HCT116 (cell line): ENCODE measurements around the gene CDH13. TPM values are rescaled to one million over a fixed set of nuclear protein-coding genes. Genes with fewer than 3 reads are reported as not detected.

Source experiments
- ATAC-seq: fragments of 200-7000 bp; cut with Tn5 transposase; 2 replicates; pipeline ENCODE4 v1.9.1; 2020; ENCODE audit warnings: mild to moderate bottlenecking, moderate library complexity
- BruUV-seq: library from RNA; stranded (reverse); fragments of 400-500 nt; replicated peaks from 2 replicates; lab custom pipeline; 2021; lab: Mats Ljungman, UMichigan
- CTCF ChIA-PET: fragments of 300-600 bp; sonication (Branson Sonifier 250); formaldehyde crosslinking; loops from one replicate; lab custom pipeline; 2021; ENCODE audit warnings: antibody characterized with exemption; lab: Charles Lee
- POLR2A ChIA-PET: fragments of 300-600, 350-600 bp; sonication (Branson Sonifier 250); formaldehyde crosslinking; loops from one replicate; lab custom pipeline; 2021; ENCODE audit warnings: antibody characterized with exemption; lab: Charles Lee
- RAD21 ChIA-PET, 2 experiments: fragments of 300-600 bp; sonication (Branson Sonifier 250); formaldehyde crosslinking; loops; one replicate each; lab custom pipeline; 2023; ENCODE audit warnings: low total read pairs in 2 of 2; ENCODE audit not compliant: uncharacterized antibody in 2 of 2, unreplicated experiment in 2 of 2, low non-redundant PET in 1 of 2; lab: Charles Lee
- DNase-seq: peaks from one replicate; pipeline ENCODE4 v3.0.0-alpha.2; 2010; ENCODE audit warnings: low read depth, low spot score
- H2AFZ ChIP-seq: fragments of 200-600 bp; shearing (Covaris generic), sonication (generic); 2 replicates; pipeline ENCODE4 v1.6.1; 2017; ENCODE audit warnings: low read depth, mixed run types, mixed read lengths, antibody characterized with exemption, low read length; ENCODE audit not compliant: poor library complexity, severe bottlenecking
- H3K27ac ChIP-seq: 2 replicates; pipeline ENCODE4 v1.5.1; 2012; ENCODE audit warnings: low read depth, low read length
- H3K27me3 ChIP-seq: fragments of 200-600 bp; sonication (generic); 2 replicates; pipeline ENCODE4 v1.6.1; 2016; ENCODE audit warnings: mixed run types, low read length, mixed read lengths; ENCODE audit not compliant: insufficient read depth
- H3K36me3 ChIP-seq, 2 experiments: fragments of 200-500 bp in 1 of 2; fragments of 200-600 bp in 1 of 2; sonication (Bioruptor generic) in 1 of 2; sonication (generic) in 1 of 2; 2 replicates each; pipeline versions ENCODE4 v1.5.1 to v1.6.1; 2014 to 2016; ENCODE audit warnings: low read length in 2 of 2, inconsistent platforms in 1 of 2, mixed read lengths in 1 of 2, mixed run types in 1 of 2; ENCODE audit not compliant: insufficient read depth in 2 of 2, control insufficient read depth in 1 of 2
- H3K4me1 ChIP-seq, 2 experiments: fragments of 200-600 bp in 1 of 2; sonication (generic) in 1 of 2; 2 replicates each; pipeline versions ENCODE4 v1.5.1 to v1.6.1; 2012 to 2017; ENCODE audit warnings: low read length in 2 of 2, inconsistent platforms in 1 of 2, mild to moderate bottlenecking in 1 of 2, mixed read lengths in 1 of 2, mixed run types in 1 of 2, moderate library complexity in 1 of 2; ENCODE audit not compliant: insufficient read depth in 2 of 2, control insufficient read depth in 1 of 2
- H3K4me2 ChIP-seq: fragments of 200-600 bp; sonication (generic); 2 replicates; pipeline ENCODE4 v1.6.1; 2017; ENCODE audit warnings: mixed run types, low read length, mixed read lengths
- H3K4me3 ChIP-seq, 2 experiments: fragments of 200-600 bp in 1 of 2; sonication (generic) in 1 of 2; replicated peaks in 1 of 2; 2 replicates each; pipeline ENCODE4 v1.5.1; 2011 to 2016; ENCODE audit warnings: low read length in 2 of 2, control low read depth in 1 of 2, low read depth in 1 of 2, mild to moderate bottlenecking in 1 of 2, mixed read lengths in 1 of 2, mixed run types in 1 of 2
- H3K79me2 ChIP-seq: fragments of 200-600 bp; sonication (generic); 2 replicates; pipeline ENCODE4 v1.6.1; 2017; ENCODE audit warnings: mild to moderate bottlenecking, mixed run types, low read length, moderate library complexity, mixed read lengths; ENCODE audit not compliant: insufficient read depth
- H3K9ac ChIP-seq: fragments of 200-600 bp; sonication (generic); 2 replicates; pipeline ENCODE4 v1.6.1; 2016; ENCODE audit warnings: low read length, mixed read lengths
- H3K9me2 ChIP-seq: fragments of 200-600 bp; sonication (generic), shearing (Covaris generic); 2 replicates; pipeline ENCODE4 v1.6.1; 2017; ENCODE audit warnings: mixed run types, mild to moderate bottlenecking, moderate library complexity; ENCODE audit not compliant: insufficient read depth
- H3K9me3 ChIP-seq, 2 experiments: fragments of 200-500 bp in 1 of 2; fragments of 200-600 bp in 1 of 2; sonication (Bioruptor generic) in 1 of 2; sonication (generic) in 1 of 2; 2 replicates each; pipeline ENCODE4 v1.6.1; 2014 to 2017; ENCODE audit warnings: low read length in 2 of 2, mixed read lengths in 2 of 2, inconsistent platforms in 1 of 2, low read depth in 1 of 2, mild to moderate bottlenecking in 1 of 2, mixed run types in 1 of 2, moderate library complexity in 1 of 2; ENCODE audit not compliant: control insufficient read depth in 1 of 2, insufficient read depth in 1 of 2
- H4K20me1 ChIP-seq: fragments of 200-600 bp; sonication (generic), shearing (Covaris generic); 2 replicates; pipeline ENCODE4 v1.6.1; 2017; ENCODE audit warnings: mixed run types, mild to moderate bottlenecking, moderate library complexity; ENCODE audit not compliant: insufficient read depth
- CBX3 ChIP-seq: IDR thresholded peaks from 2 replicates; pipeline ENCODE4 v1.6.1; 2012; ENCODE audit warnings: low read depth
- CEBPB ChIP-seq: IDR thresholded peaks from 2 replicates; pipeline ENCODE4 v1.6.1; 2012; ENCODE audit warnings: low read depth
- ELF1 ChIP-seq: IDR thresholded peaks from 2 replicates; pipeline ENCODE4 v1.6.1; 2012; ENCODE audit warnings: low read depth, borderline replicate concordance
- EZH2 ChIP-seq: fragments of 200-600 bp; sonication (generic); IDR thresholded peaks from 2 replicates; pipeline ENCODE4 v1.6.1; 2017; ENCODE audit warnings: antibody characterized with exemption, mixed run types
- EZH2phosphoT487 ChIP-seq: fragments of 200-600 bp; IDR thresholded peaks from 2 replicates; pipeline ENCODE4 v1.6.1; 2018; ENCODE audit warnings: antibody characterized with exemption, borderline replicate concordance
- FOSL1 ChIP-seq: IDR thresholded peaks from 2 replicates; pipeline ENCODE4 v1.6.1; 2012; ENCODE audit warnings: low read depth
- POLR2A ChIP-seq: IDR thresholded peaks from 2 replicates; pipeline ENCODE4 v1.7.0; 2011; ENCODE audit warnings: borderline replicate concordance; ENCODE audit not compliant: insufficient read depth, insufficient read length; ENCODE audit errors: extremely low read depth
- RAD21 ChIP-seq: IDR thresholded peaks from 2 replicates; pipeline ENCODE4 v1.6.1; 2012; ENCODE audit warnings: low read depth, mild to moderate bottlenecking
- SP1 ChIP-seq: IDR thresholded peaks from 2 replicates; pipeline ENCODE4 v1.6.1; 2012; ENCODE audit warnings: low read depth
- SRF ChIP-seq: IDR thresholded peaks from 2 replicates; pipeline ENCODE4 v1.6.1; 2012; ENCODE audit warnings: low read depth
- YY1 ChIP-seq: IDR thresholded peaks from 2 replicates; pipeline ENCODE4 v1.6.1; 2011; ENCODE audit warnings: low read length, low read depth, moderate library complexity, mild to moderate bottlenecking; ENCODE audit not compliant: insufficient replicate concordance; ENCODE audit errors: extremely low read depth
- ZFX ChIP-seq: fragments of 450-650 bp; IDR thresholded peaks from 2 replicates; pipeline ENCODE4 v1.6.1; 2017
- ZNF274 ChIP-seq: fragments of 200-500 bp; sonication (Bioruptor generic); IDR thresholded peaks from 2 replicates; pipeline ENCODE4 v1.6.1; 2014; ENCODE audit warnings: mild to moderate bottlenecking, low read depth, low read length, inconsistent platforms
- intact Hi-C: fragments of 100-400 bp; cut with micrococcal nuclease; formaldehyde crosslinking; loops from 2 replicates; pipeline ENCODE4 v1.10.0; 2022
- total RNA-seq: library from RNA; stranded (reverse); gene quantifications from one replicate; pipeline ENCODE4 v1.2.1, GENCODE V29; 2021; ENCODE audit not compliant: unreplicated experiment
- TF ChIP-seq, protein P1 (sequence below): IDR thresholded peaks from 2 replicates; pipeline ENCODE4 v1.6.1; 2012
- TF ChIP-seq, protein P2 (sequence below): IDR thresholded peaks from 2 replicates; pipeline ENCODE4 v1.6.1; 2011; ENCODE audit warnings: mild to moderate bottlenecking, low read length, moderate library complexity; ENCODE audit not compliant: insufficient replicate concordance; ENCODE audit errors: extremely low read depth
- TF ChIP-seq, protein P3 (sequence below), 3 experiments: fragments of 200-600 bp in 1 of 3; sonication (generic) in 1 of 3; IDR thresholded peaks in 2 of 3; conservative IDR thresholded peaks in 1 of 3; 2 replicates each; pipeline ENCODE4 v1.5.1; 2012 to 2017; ENCODE audit warnings: low read depth in 2 of 3, low read length in 2 of 3, antibody characterized with exemption in 1 of 3, borderline replicate concordance in 1 of 3, control low read depth in 1 of 3, mild to moderate bottlenecking in 1 of 3, mixed read lengths in 1 of 3, mixed run types in 1 of 3, moderate library complexity in 1 of 3; ENCODE audit not compliant: insufficient read depth in 1 of 3
- TF ChIP-seq, protein P4 (sequence below): IDR thresholded peaks from 2 replicates; pipeline ENCODE4 v1.6.1; 2012; ENCODE audit warnings: low read depth

Gene CDH13
- total RNA-seq, 1 experiment from 2014 or later: not detected

DNA sequence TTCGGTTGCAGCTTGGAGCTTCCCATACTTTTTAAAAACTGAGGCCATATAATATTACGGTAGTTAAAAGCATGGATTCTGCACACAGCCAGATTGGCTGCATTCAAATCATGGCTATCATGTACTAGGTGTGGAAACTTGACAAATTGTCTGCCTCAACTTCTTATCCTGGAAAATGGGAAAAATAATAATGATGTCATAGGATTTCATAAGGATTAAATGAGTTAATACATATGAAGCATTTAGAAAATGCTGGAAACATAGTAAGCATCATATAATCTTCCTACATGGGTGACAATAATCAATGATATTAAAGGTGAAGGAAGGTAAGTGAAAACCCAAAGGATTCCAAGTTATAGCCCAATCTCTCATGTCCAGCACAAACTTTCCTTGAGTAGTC, 592.5 kb downstream of the CDH13 start:
- no TSS peak for BruUV-seq
- Histone ChIP-seq H2AFZ (no peak overlapping the region), H3K79me2 (no peaks in the 10 kb centered on the region), H3K36me3 (no peaks in the 10 kb centered on the region), H3K4me2 (no peak overlapping the region), H3K9me3 (peaks cover 0 to 6% of the 10 kb centered on the region in 2 experiments; a peak in 1 of 4 replicates), H3K4me3 (no peak overlapping the region), H3K27me3 (no peaks in the 10 kb centered on the region), H3K9ac (no peak overlapping the region), H4K20me1 (no peaks in the 10 kb centered on the region), H3K4me1 (no peaks in the 10 kb centered on the region), H3K27ac (no peak overlapping the region), H3K9me2 (no peaks in the 10 kb centered on the region)
- TF ChIP-seq SRF: no peak
- no peak for TF ChIP-seq SP1
- TF ChIP-seq CBX3: no peak
- TF ChIP-seq CEBPB: no peak
- no peak for TF ChIP-seq EZH2
- TF ChIP-seq, protein P1, sequence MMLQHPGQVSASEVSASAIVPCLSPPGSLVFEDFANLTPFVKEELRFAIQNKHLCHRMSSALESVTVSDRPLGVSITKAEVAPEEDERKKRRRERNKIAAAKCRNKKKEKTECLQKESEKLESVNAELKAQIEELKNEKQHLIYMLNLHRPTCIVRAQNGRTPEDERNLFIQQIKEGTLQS: no peak
- TF ChIP-seq, protein P2, sequence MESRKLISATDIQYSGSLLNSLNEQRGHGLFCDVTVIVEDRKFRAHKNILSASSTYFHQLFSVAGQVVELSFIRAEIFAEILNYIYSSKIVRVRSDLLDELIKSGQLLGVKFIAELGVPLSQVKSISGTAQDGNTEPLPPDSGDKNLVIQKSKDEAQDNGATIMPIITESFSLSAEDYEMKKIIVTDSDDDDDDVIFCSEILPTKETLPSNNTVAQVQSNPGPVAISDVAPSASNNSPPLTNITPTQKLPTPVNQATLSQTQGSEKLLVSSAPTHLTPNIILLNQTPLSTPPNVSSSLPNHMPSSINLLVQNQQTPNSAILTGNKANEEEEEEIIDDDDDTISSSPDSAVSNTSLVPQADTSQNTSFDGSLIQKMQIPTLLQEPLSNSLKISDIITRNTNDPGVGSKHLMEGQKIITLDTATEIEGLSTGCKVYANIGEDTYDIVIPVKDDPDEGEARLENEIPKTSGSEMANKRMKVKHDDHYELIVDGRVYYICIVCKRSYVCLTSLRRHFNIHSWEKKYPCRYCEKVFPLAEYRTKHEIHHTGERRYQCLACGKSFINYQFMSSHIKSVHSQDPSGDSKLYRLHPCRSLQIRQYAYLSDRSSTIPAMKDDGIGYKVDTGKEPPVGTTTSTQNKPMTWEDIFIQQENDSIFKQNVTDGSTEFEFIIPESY: no peak
- no peak for TF ChIP-seq YY1
- TF ChIP-seq ZFX: no peak
- no peak for TF ChIP-seq RAD21
- TF ChIP-seq POLR2A: no peak
- TF ChIP-seq, protein P3, sequence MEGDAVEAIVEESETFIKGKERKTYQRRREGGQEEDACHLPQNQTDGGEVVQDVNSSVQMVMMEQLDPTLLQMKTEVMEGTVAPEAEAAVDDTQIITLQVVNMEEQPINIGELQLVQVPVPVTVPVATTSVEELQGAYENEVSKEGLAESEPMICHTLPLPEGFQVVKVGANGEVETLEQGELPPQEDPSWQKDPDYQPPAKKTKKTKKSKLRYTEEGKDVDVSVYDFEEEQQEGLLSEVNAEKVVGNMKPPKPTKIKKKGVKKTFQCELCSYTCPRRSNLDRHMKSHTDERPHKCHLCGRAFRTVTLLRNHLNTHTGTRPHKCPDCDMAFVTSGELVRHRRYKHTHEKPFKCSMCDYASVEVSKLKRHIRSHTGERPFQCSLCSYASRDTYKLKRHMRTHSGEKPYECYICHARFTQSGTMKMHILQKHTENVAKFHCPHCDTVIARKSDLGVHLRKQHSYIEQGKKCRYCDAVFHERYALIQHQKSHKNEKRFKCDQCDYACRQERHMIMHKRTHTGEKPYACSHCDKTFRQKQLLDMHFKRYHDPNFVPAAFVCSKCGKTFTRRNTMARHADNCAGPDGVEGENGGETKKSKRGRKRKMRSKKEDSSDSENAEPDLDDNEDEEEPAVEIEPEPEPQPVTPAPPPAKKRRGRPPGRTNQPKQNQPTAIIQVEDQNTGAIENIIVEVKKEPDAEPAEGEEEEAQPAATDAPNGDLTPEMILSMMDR (IDR thresholded peaks at IDR 0.05 in 2 of 3, conservative IDR thresholded peaks at IDR 0.05 in 1 of 3; ENCODE audit: borderline replicate concordance in 1 of 3, insufficient read depth in 1 of 3, low read depth in 2 of 3, low read length in 2 of 3): no peak
- TF ChIP-seq ELF1: no peak
- TF ChIP-seq EZH2phosphoT487: no peak
- no peak for TF ChIP-seq ZNF274
- TF ChIP-seq, protein P4, sequence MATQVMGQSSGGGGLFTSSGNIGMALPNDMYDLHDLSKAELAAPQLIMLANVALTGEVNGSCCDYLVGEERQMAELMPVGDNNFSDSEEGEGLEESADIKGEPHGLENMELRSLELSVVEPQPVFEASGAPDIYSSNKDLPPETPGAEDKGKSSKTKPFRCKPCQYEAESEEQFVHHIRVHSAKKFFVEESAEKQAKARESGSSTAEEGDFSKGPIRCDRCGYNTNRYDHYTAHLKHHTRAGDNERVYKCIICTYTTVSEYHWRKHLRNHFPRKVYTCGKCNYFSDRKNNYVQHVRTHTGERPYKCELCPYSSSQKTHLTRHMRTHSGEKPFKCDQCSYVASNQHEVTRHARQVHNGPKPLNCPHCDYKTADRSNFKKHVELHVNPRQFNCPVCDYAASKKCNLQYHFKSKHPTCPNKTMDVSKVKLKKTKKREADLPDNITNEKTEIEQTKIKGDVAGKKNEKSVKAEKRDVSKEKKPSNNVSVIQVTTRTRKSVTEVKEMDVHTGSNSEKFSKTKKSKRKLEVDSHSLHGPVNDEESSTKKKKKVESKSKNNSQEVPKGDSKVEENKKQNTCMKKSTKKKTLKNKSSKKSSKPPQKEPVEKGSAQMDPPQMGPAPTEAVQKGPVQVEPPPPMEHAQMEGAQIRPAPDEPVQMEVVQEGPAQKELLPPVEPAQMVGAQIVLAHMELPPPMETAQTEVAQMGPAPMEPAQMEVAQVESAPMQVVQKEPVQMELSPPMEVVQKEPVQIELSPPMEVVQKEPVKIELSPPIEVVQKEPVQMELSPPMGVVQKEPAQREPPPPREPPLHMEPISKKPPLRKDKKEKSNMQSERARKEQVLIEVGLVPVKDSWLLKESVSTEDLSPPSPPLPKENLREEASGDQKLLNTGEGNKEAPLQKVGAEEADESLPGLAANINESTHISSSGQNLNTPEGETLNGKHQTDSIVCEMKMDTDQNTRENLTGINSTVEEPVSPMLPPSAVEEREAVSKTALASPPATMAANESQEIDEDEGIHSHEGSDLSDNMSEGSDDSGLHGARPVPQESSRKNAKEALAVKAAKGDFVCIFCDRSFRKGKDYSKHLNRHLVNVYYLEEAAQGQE: no peak
- TF ChIP-seq FOSL1: no peak
- intact Hi-C loops: loop anchor here (10.0 kb wide), 1 partner anchor 614 kb away; no protein-coding TSS in a partner anchor
- ChIA-PET RAD21 (no interaction called here), CTCF (no interaction called here), POLR2A (no interaction called here)
- no peak for DNase-seq
- no peak for ATAC-seq
